Spleen (tissue), 11 donors: ENCODE results near the gene COA3. TPM values are rescaled to one million over a fixed set of nuclear protein-coding genes. Genes with fewer than 3 reads are reported as not detected.

Experiments used
- DNase-seq: peaks from one replicate; pipeline ENCODE4 v3.0.0-alpha.2; 2020
- H3K27ac ChIP-seq, 8 donors: fragments of 200-600 bp; sonication (generic) in 7 of 8; 1 replicate in 4 of 8; 2 replicates in 4 of 8; pipeline versions ENCODE4 v1.5.0 to v1.8.0; 2016 to 2021; ENCODE audit warnings: inconsistent platforms in 4 of 8, mild to moderate bottlenecking in 4 of 8, moderate library complexity in 1 of 8
- H3K27me3 ChIP-seq, 7 donors: fragments of 200-600 bp; sonication (generic) in 6 of 7; replicated peaks in 1 of 7; 1 replicate in 4 of 7; 2 replicates in 3 of 7; pipeline versions ENCODE4 v1.5.0 to v1.8.0; 2016 to 2021; ENCODE audit warnings: inconsistent platforms in 3 of 7, mild to moderate bottlenecking in 1 of 7
- H3K36me3 ChIP-seq, 6 donors: fragments of 200-600 bp; sonication (generic) in 5 of 6; 1 replicate in 4 of 6; 2 replicates in 2 of 6; pipeline versions ENCODE4 v1.5.0 to v1.8.0; 2016 to 2021; ENCODE audit warnings: inconsistent platforms in 2 of 6
- H3K4me1 ChIP-seq, 6 donors: fragments of 200-600 bp; sonication (generic) in 5 of 6; 1 replicate in 3 of 6; 2 replicates in 3 of 6; pipeline versions ENCODE4 v1.5.0 to v1.8.0; 2016 to 2021; ENCODE audit warnings: inconsistent platforms in 3 of 6
- H3K4me3 ChIP-seq, 8 donors: fragments of 200-600 bp; sonication (generic) in 7 of 8; 1 replicate in 4 of 8; 2 replicates in 4 of 8; pipeline versions ENCODE4 v1.5.0 to v1.8.0; 2016 to 2021; ENCODE audit warnings: inconsistent platforms in 4 of 8, mild to moderate bottlenecking in 4 of 8, moderate library complexity in 2 of 8
- H3K9me3 ChIP-seq, 8 donors: fragments of 200-600 bp; sonication (generic) in 7 of 8; 1 replicate in 4 of 8; 2 replicates in 4 of 8; pipeline versions ENCODE4 v1.5.0 to v1.8.0; 2016 to 2021; ENCODE audit warnings: inconsistent platforms in 4 of 8
- CTCF ChIP-seq, 11 experiments: fragments of 200-600 bp in 7 of 11; fragments of 450-650 bp in 4 of 11; sonication (generic) in 4 of 11; IDR thresholded peaks in 8 of 11; conservative IDR thresholded peaks in 3 of 11; 1 replicate in 7 of 11; 2 replicates in 4 of 11; pipeline versions ENCODE4 v1.4.0 to v1.8.0; 2016 to 2021; ENCODE audit warnings: antibody characterized with exemption in 11 of 11, inconsistent platforms in 4 of 11, mild to moderate bottlenecking in 1 of 11
- POLR2A ChIP-seq, 3 donors: fragments of 450-650 bp; IDR thresholded peaks; one replicate each; pipeline ENCODE4 v1.5.1; 2017; ENCODE audit warnings: antibody characterized with exemption in 3 of 3, mild to moderate bottlenecking in 1 of 3
- POLR2AphosphoS5 ChIP-seq, 3 donors: sonication (generic); formaldehyde crosslinking; IDR thresholded peaks; one replicate each; pipeline ENCODE4 v1.5.1; 2017; ENCODE audit warnings: antibody characterized with exemption in 3 of 3
- whole genome bisulfite sequencing, 5 donors: extraction: QIAGEN DNeasy Blood & Tissue Kit in 3 of 5; methylation state at CpG; one replicate each; pipeline versions ENCODE4 v1.1.5 to v1.1.7; 2013 to 2018; 5-methylcytosine and 5-hydroxymethylcytosine counted together
- intact Hi-C: fragments of 100-400 bp; cut with DNase I; formaldehyde crosslinking; loops from one replicate; pipeline ENCODE4 v1.15.0; 2023; ENCODE audit warnings: low total_unique reads
- polyA plus RNA-seq, 3 donors: library from polyadenylated mRNA; stranded (reverse); fragments of 200-250 nt; gene quantifications; one replicate each; pipeline ENCODE4 v1.2.1, GENCODE V29; 2013
- total RNA-seq, 7 donors: library from RNA; depleted of rRNA in 3 of 7; stranded (reverse); fragments of >200 nt in 3 of 7; fragmentation: NEBNext Ultra II Directional in 4 of 7; extraction: Animal tissue kit (Norgen Biotek cat#: 25700) in 4 of 7; gene quantifications; one replicate each; pipeline versions ENCODE4 v1.1.0 to v1.2.1, GENCODE V29; 2016 to 2021
- donor health status: healthy with polysubstance abuse.
- donor health status: DM: no; HTN: no; CAD: no; lungs with moderate emphysema.
- donor health status: DM: no; HTN: no; CAD: no.
- donor health status: Bipolar disorder and iron deficiency.
- donor health status: healthy.
- donor health status: DM: no; HTN: no; CAD: no.
- donor health status: DM: yes; HTN: yes; CAD: no.

The COA3 gene
- total and polyA plus RNA-seq, 10 donors: 30.0 to 126 (median 43.3) TPM

GRCh38 chr17:42843358-42843934, 44.9 kb upstream of the COA3 start:
- peak; percentile 44 to 85 (median 72) for TF ChIP-seq CTCF (IDR thresholded peaks at IDR 0.05 in 8 of 11, conservative IDR thresholded peaks at IDR 0.05 in 3 of 11)
- TF ChIP-seq POLR2A (IDR thresholded peaks at IDR 0.05): no peak
- peak in 1 of 3 donors; percentile 14 for TF ChIP-seq POLR2AphosphoS5 (IDR thresholded peaks at IDR 0.05)
- no peaks in the 10 kb centered on the region for H3K9me3 ChIP-seq
- no peak overlapping the region for H3K4me3 ChIP-seq
- DNase-seq: peak; percentile 12
- H3K27me3 ChIP-seq: no peaks in the 10 kb centered on the region
- H3K27ac ChIP-seq: peak overlapping the region in 1 of 8 donors; percentile 31
- intact Hi-C loops: loop anchor here (2.0 kb wide), 1 partner anchor 93 kb away; no protein-coding TSS in a partner anchor
- peaks cover 0 to 66% (median 19%) of the 10 kb centered on the region in 6 donors for H3K4me1 ChIP-seq
- peaks cover 3 to 78% (median 70%) of the 10 kb centered on the region in 6 donors for H3K36me3 ChIP-seq
- WGBS, 5 donors: 49 to 57% (median 50%) methylated on average over 6 of the region's 6 CpGs

DNA sequence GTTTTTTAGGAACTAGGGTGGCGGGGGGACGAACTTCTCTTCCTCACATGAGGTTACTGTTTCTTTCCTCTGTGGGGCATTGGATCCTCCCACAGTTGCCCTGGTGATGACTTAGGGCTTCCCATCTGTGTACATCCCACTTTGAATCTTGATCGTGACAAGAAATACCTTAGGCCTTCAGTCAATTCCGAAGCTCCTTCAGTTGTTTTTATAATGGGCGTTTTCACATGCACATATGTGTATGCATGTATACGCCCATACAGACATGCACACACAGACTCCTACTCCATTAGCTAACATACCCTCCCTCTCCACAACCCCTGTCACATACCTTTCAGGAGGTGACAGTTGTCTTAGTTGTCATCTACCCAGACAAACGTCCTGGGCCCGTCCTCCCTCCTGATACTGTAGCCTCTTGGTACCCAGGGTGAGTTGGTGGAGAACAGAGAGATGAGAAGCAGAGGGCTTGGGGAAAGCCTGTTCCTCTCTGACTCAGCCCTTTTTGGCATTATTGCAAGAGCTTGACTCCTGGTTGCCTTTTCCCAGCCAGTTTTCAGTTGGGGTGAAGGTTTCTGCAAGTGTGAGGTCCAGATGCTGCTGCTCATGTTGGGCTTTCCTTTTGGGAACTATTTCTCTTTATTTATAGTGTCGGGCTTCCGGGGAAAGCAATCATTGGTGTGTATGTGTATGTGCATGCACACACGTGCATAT, 43.6 kb upstream of the COA3 start:
- Histone ChIP-seq H3K4me1 (peaks cover 0 to 65% (median 17%) of the 10 kb centered on the region in 6 donors), H3K36me3 (peaks cover 3 to 91% (median 84%) of the 10 kb centered on the region in 6 donors), H3K9me3 (no peaks in the 10 kb centered on the region), H3K27ac (peak overlapping the region in 4 of 8 donors; percentile 40 to 75 (median 54)), H3K27me3 (no peaks in the 10 kb centered on the region), H3K4me3 (no peak overlapping the region)
- TF ChIP-seq POLR2AphosphoS5 (IDR thresholded peaks at IDR 0.05): no peak
- TF ChIP-seq CTCF (IDR thresholded peaks at IDR 0.05 in 8 of 11, conservative IDR thresholded peaks at IDR 0.05 in 3 of 11): no peak
- TF ChIP-seq POLR2A (IDR thresholded peaks at IDR 0.05): no peak
- 77 to 88% (median 82%) methylated on average over 11 of the region's 11 CpGs for WGBS, 5 donors
- intact Hi-C loops: loop anchor here (2.0 kb wide), 1 partner anchor 95 kb away; no protein-coding TSS in a partner anchor
- peak; percentile 28 for DNase-seq

DNA sequence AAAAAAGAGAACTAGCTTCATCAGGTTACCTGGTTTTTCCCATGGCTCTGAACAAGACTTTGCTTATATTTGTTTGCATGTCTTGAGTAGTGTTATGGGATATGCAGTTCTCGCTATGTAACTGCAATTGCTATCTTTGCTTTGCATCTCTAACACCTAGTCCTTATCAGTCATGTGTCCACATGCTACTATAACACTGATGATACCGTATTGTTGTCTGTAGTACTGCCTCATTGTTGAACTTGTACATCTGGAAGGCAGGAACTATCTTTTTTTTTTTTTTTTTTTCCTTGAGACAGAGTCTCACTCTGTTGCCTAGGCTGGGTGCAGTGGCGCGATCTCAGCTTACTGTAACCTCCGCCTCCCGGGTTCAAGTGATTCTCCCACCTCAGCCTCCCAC, 37.2 kb upstream of the COA3 start:
- Histone ChIP-seq H3K4me1 (peaks cover 4 to 53% (median 34%) of the 10 kb centered on the region in 6 donors), H3K9me3 (no peaks in the 10 kb centered on the region), H3K4me3 (no peak overlapping the region), H3K36me3 (peaks cover 0 to 62% (median 57%) of the 10 kb centered on the region in 6 donors), H3K27me3 (no peaks in the 10 kb centered on the region), H3K27ac (peak overlapping the region in 2 of 8 donors; percentile 43 to 58)
- TF ChIP-seq POLR2A (IDR thresholded peaks at IDR 0.05) (no peak), POLR2AphosphoS5 (IDR thresholded peaks at IDR 0.05) (no peak), CTCF (IDR thresholded peaks at IDR 0.05 in 8 of 11, conservative IDR thresholded peaks at IDR 0.05 in 3 of 11) (no peak)
- intact Hi-C loops: no loop called here
- DNase-seq: no peak
- WGBS, 5 donors: 95 to 98% (median 97%) methylated on average over 6 of the region's 6 CpGs
